Measurements from ENCODE around the gene SF3B6.

DNA sequence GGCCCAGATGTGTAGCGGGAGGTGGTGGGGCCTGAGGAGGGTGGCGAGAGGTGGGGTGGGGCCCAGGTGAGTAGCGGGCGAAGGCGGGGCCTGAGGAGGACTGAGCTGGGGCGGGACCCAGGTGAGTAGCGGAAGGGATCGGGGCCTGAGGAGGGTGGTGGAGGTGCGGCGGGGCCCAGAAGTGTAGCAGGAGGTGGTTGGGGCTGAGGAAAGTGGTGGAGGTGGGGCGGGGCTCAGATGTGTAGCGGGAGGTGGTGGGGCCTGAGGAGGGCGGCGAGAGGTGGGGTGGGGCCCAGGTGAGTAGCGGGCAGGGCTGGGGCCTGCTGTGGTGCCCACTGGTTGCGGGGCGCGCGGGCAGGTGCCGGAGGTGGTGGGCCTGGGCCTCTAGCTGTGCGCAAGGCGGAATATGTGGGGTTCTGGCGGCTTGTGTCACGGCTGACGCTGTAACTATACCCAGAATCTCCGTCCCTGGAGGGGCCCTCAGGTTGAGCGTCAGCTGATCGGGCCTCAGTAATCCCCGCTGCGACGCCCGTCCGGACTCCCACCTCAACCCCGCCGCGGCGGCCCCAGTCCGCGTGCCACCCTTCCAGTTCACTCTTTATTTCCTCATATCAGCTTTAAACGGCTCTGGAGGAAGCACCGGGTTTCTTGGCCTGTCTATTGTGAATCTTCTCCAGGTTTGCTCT lies 866 bp upstream of the SF3B6 start:
- TF ChIP-seq, protein P1, sequence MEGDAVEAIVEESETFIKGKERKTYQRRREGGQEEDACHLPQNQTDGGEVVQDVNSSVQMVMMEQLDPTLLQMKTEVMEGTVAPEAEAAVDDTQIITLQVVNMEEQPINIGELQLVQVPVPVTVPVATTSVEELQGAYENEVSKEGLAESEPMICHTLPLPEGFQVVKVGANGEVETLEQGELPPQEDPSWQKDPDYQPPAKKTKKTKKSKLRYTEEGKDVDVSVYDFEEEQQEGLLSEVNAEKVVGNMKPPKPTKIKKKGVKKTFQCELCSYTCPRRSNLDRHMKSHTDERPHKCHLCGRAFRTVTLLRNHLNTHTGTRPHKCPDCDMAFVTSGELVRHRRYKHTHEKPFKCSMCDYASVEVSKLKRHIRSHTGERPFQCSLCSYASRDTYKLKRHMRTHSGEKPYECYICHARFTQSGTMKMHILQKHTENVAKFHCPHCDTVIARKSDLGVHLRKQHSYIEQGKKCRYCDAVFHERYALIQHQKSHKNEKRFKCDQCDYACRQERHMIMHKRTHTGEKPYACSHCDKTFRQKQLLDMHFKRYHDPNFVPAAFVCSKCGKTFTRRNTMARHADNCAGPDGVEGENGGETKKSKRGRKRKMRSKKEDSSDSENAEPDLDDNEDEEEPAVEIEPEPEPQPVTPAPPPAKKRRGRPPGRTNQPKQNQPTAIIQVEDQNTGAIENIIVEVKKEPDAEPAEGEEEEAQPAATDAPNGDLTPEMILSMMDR (IDR thresholded peaks at IDR 0.05): no peak
- TF ChIP-seq POLR2AphosphoS5 (IDR thresholded peaks at IDR 0.05): no peak

Data from suprapubic skin (tissue), 3 donors.